H9 (cell line): ENCODE measurements around the gene FMN1. TPM values are rescaled to one million over a fixed set of nuclear protein-coding genes. Genes with fewer than 3 reads are reported as not detected.
"Not testable (repeated sequence)": the region's sequence is repeated elsewhere in the genome, so short reads cannot be mapped to it uniquely, and the experiment has no call there.

Experiments used
- DNase-seq: peaks from one replicate; pipeline ENCODE4 v3.0.0-alpha.2; 2017
- H2AFZ ChIP-seq: one replicate; pipeline ENCODE4 v1.6.1; 2013; ENCODE audit warnings: mild to moderate bottlenecking, low read length, control low read depth, moderate library complexity
- H2AK5ac ChIP-seq: 2 replicates; pipeline ENCODE4 v1.6.1; 2013; ENCODE audit warnings: low read length, control low read depth, mixed read lengths; ENCODE audit not compliant: insufficient read length
- H2BK120ac ChIP-seq: one replicate; pipeline ENCODE4 v1.6.1; 2013; ENCODE audit warnings: low read depth, mild to moderate bottlenecking, low read length, control low read depth, inconsistent platforms; ENCODE audit not compliant: poor library complexity, severe bottlenecking
- H2BK12ac ChIP-seq: 2 replicates; pipeline ENCODE4 v1.6.1; 2013; ENCODE audit warnings: low read length, control low read depth, mixed read lengths, low read depth; ENCODE audit not compliant: insufficient read length
- H2BK15ac ChIP-seq: 2 replicates; pipeline ENCODE4 v1.6.1; 2013; ENCODE audit warnings: low read depth, low read length, control low read depth
- H2BK20ac ChIP-seq: one replicate; pipeline ENCODE4 v1.6.1; 2013; ENCODE audit warnings: low read depth, mild to moderate bottlenecking, low read length, control low read depth, inconsistent platforms; ENCODE audit not compliant: poor library complexity, severe bottlenecking
- H2BK5ac ChIP-seq: 2 replicates; pipeline ENCODE4 v1.6.1; 2013; ENCODE audit warnings: low read length, control low read depth, mixed read lengths; ENCODE audit not compliant: insufficient read length
- H3K14ac ChIP-seq: 2 replicates; pipeline ENCODE4 v1.6.1; 2013; ENCODE audit warnings: low read length, control low read depth; ENCODE audit not compliant: insufficient read depth
- H3K18ac ChIP-seq: 2 replicates; pipeline ENCODE4 v1.6.1; 2013; ENCODE audit warnings: low read depth, mild to moderate bottlenecking, mixed read lengths, low read length, control low read depth; ENCODE audit not compliant: insufficient read length
- H3K23ac ChIP-seq: 2 replicates; pipeline ENCODE4 v1.6.1; 2013; ENCODE audit warnings: low read length, control low read depth, mixed read lengths, low read depth; ENCODE audit not compliant: insufficient read length
- H3K23me2 ChIP-seq: 2 replicates; pipeline ENCODE4 v1.6.1; 2013; ENCODE audit warnings: low read depth, mild to moderate bottlenecking, mixed read lengths, low read length, control low read depth; ENCODE audit not compliant: insufficient read length, poor library complexity, severe bottlenecking
- H3K27ac ChIP-seq: 2 replicates; pipeline ENCODE4 v1.5.1; 2013; ENCODE audit warnings: low read length, control low read depth, mixed read lengths, low read depth; ENCODE audit not compliant: insufficient read length
- H3K27me3 ChIP-seq: 2 replicates; pipeline ENCODE4 v1.6.1; 2013; ENCODE audit warnings: low read length, control low read depth, inconsistent platforms; ENCODE audit not compliant: insufficient read depth
- H3K4ac ChIP-seq: 2 replicates; pipeline ENCODE4 v1.6.1; 2013; ENCODE audit warnings: low read depth, mild to moderate bottlenecking, control low read depth, inconsistent platforms, low read length, moderate library complexity
- H3K4me1 ChIP-seq: 2 replicates; pipeline ENCODE4 v1.6.1; 2013; ENCODE audit warnings: low read length, control low read depth, inconsistent platforms; ENCODE audit not compliant: insufficient read depth
- H3K4me2 ChIP-seq: 2 replicates; pipeline ENCODE4 v1.6.1; 2013; ENCODE audit warnings: low read length, control low read depth, mixed read lengths; ENCODE audit not compliant: insufficient read length, insufficient read depth
- H3K56ac ChIP-seq: 2 replicates; pipeline ENCODE4 v1.6.1; 2013; ENCODE audit warnings: low read depth, mild to moderate bottlenecking, mixed read lengths, low read length, control low read depth; ENCODE audit not compliant: insufficient read length
- H3K79me1 ChIP-seq: 2 replicates; pipeline ENCODE4 v1.6.1; 2013; ENCODE audit warnings: low read depth, mild to moderate bottlenecking, moderate library complexity, low read length, control low read depth, inconsistent platforms; ENCODE audit not compliant: insufficient read depth, poor library complexity, severe bottlenecking
- H3K79me2 ChIP-seq: 2 replicates; pipeline ENCODE4 v1.6.1; 2013; ENCODE audit warnings: low read length, control low read depth, inconsistent platforms; ENCODE audit not compliant: insufficient read depth
- H3K9ac ChIP-seq: 2 replicates; pipeline ENCODE4 v1.6.1; 2013; ENCODE audit warnings: low read length, control low read depth, mixed read lengths; ENCODE audit not compliant: insufficient read length; ENCODE audit errors: extremely low read depth
- H3K9me3 ChIP-seq: one replicate; pipeline ENCODE4 v1.6.1; 2013; ENCODE audit warnings: low read depth, low read length, inconsistent platforms; ENCODE audit not compliant: control insufficient read depth
- H3T11ph ChIP-seq: one replicate; pipeline ENCODE4 v1.6.1; 2013; ENCODE audit warnings: mild to moderate bottlenecking, low read length, control low read depth, inconsistent platforms
- H4K20me1 ChIP-seq: one replicate; pipeline ENCODE4 v1.6.1; 2013; ENCODE audit not compliant: control insufficient read depth, insufficient read length, insufficient read depth
- H4K5ac ChIP-seq: 2 replicates; pipeline ENCODE4 v1.6.1; 2013; ENCODE audit warnings: low read depth, mild to moderate bottlenecking, mixed read lengths, low read length, control low read depth; ENCODE audit not compliant: insufficient read length
- H4K8ac ChIP-seq: replicated peaks from 2 replicates; pipeline ENCODE4 v1.6.1; 2013; ENCODE audit warnings: low read length, control low read depth, mixed read lengths, low read depth; ENCODE audit not compliant: insufficient read length
- H4K91ac ChIP-seq: 2 replicates; pipeline ENCODE4 v1.6.1; 2013; ENCODE audit warnings: low read depth, mild to moderate bottlenecking, moderate library complexity, mixed read lengths, low read length, control low read depth; ENCODE audit not compliant: insufficient read length
- H3K27ac Mint-ChIP-seq, 3 experiments: 2 replicates in 2 of 3; 3 replicates in 1 of 3; pipeline ENCODE4 v1.8.0; 2020 to 2021; ENCODE audit warnings: mixed read lengths in 3 of 3, mild to moderate bottlenecking in 1 of 3, moderate library complexity in 1 of 3
- H3K27me3 Mint-ChIP-seq: 2 replicates; pipeline ENCODE4 v1.8.0; 2021; ENCODE audit warnings: low read depth, mild to moderate bottlenecking, moderate library complexity, mixed read lengths
- H3K36me3 Mint-ChIP-seq, 3 experiments: 2 replicates in 2 of 3; 3 replicates in 1 of 3; pipeline ENCODE4 v1.8.0; 2020 to 2021; ENCODE audit warnings: low read depth in 3 of 3, mixed read lengths in 3 of 3; ENCODE audit not compliant: insufficient read depth in 1 of 3
- H3K4me1 Mint-ChIP-seq, 2 experiments: 2 replicates each; pipeline ENCODE4 v1.8.0; 2020; ENCODE audit warnings: mixed read lengths in 2 of 2
- H3K4me3 Mint-ChIP-seq, 2 experiments: 2 replicates in 1 of 2; 3 replicates in 1 of 2; pipeline ENCODE4 v1.8.0; 2020 to 2021; ENCODE audit warnings: mild to moderate bottlenecking in 2 of 2, mixed read lengths in 2 of 2, moderate library complexity in 1 of 2
- H3K9me3 Mint-ChIP-seq, 2 experiments: 2 replicates in 1 of 2; 3 replicates in 1 of 2; pipeline ENCODE4 v1.8.0; 2020; ENCODE audit warnings: mild to moderate bottlenecking in 2 of 2, mixed read lengths in 2 of 2, moderate library complexity in 1 of 2
- CTCF ChIP-seq: fragments of 200-600 bp; sonication (generic); conservative IDR thresholded peaks from 3 replicates; pipeline ENCODE4 v1.8.0; 2021; ENCODE audit warnings: antibody characterized with exemption, mild to moderate bottlenecking
- WGBS: extraction: QIAGEN DNeasy Blood & Tissue Kit; methylation state at CpG from one replicate; pipeline ENCODE4 v1.1.7; 2013; ENCODE audit warnings: missing lambda C conversion rate, low lambda C conversion rate, mixed read lengths; ENCODE audit not compliant: insufficient read length; ENCODE audit errors: extremely low coverage; 5-methylcytosine and 5-hydroxymethylcytosine counted together
- total RNA-seq: library from RNA; stranded (reverse); gene quantifications from 2 replicates; pipeline ENCODE4 v1.2.1, GENCODE V29; 2021

Gene FMN1
- total RNA-seq, 1 experiment from 2014 or later, result 1.9 TPM

DNA sequence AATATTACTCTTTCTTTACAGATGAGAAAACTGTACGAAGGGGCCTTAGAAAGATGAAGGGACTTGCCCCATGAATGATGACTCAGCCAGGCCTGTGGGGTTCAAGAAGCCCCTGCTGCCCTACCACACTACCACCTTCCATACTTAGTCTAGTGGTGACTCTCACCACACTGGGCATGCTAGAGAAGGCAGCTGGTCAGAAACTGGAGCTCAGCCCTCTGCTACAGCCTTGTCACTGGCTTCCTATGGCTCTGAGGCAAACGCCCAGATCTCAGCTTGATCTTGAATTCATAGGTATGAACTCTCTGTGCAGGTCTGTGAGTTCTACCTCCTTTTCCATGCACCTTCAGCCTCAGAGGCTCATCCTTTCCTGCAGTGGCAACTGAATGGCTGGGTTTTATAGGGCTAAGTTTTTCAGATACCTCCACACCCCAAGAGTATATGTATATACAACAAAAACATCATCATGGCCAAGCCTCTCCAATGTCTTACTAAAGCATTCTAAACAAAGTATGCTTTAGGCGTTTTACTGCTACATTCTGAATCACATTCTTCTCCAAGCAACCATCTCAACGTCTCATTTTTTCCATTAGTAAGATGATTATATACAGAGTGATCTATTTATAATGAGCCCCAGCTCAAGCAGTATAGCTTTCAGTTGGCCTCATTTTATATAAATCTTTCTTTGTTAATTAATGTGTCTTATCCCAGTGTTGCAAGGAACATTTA is 242.6 kb downstream of the FMN1 start:
- Histone ChIP-seq H3K18ac (no peak overlapping the region), H4K20me1 (no peaks in the 10 kb centered on the region), H2AFZ (no peak overlapping the region), H3K23me2 (no peaks in the 10 kb centered on the region), H3K14ac (0 out of 2 replicates have a peak overlapping the region, but pooled peaks have one; percentile 72), H4K5ac (no peak overlapping the region), H2BK12ac (no peak overlapping the region), H2AK5ac (no peak overlapping the region), H2BK20ac (no peak overlapping the region), H3T11ph (no peak overlapping the region), H2BK120ac (no peak overlapping the region), H3K79me2 (no peaks in the 10 kb centered on the region), H3K9me3 (no peaks in the 10 kb centered on the region), H3K9ac (no peak overlapping the region), H3K79me1 (no peaks in the 10 kb centered on the region), H3K56ac (no peak overlapping the region), H2BK15ac (no peak overlapping the region; the same call in 1 of the 2 replicates), H3K4ac (no peak overlapping the region), H3K27me3 (no peaks in the 10 kb centered on the region), H4K8ac (no peak overlapping the region), H4K91ac (no peak overlapping the region), H3K27ac (no peak overlapping the region), H2BK5ac (no peak overlapping the region), H3K23ac (no peak overlapping the region), H3K4me1 (peaks cover 6% of the 10 kb centered on the region; the same call in 1 of the 2 replicates), H3K4me2 (no peak overlapping the region)
- no CpG with 5 or more reads among the region's 4 CpGs for WGBS
- DNase-seq, result no peak
- peaks cover 38 to 43% of the 10 kb centered on the region in 2 experiments for H3K4me1 Mint-ChIP-seq
- H3K27me3 Mint-ChIP-seq, result peaks cover 27% of the 10 kb centered on the region
- no peak for TF ChIP-seq CTCF
- no peak overlapping the region for H3K4me3 Mint-ChIP-seq
- 0 out of 5 replicates have a peak, but pooled peaks cover 0 to 4% of the 10 kb centered on the region in 2 experiments for H3K9me3 Mint-ChIP-seq
- H3K27ac Mint-ChIP-seq, result no peak overlapping the region
- no peaks in the 10 kb centered on the region for H3K36me3 Mint-ChIP-seq

- H2AK5ac ChIP-seq, H2BK5ac ChIP-seq, H3K36me3 Mint-ChIP-seq, H3K56ac ChIP-seq, H2BK15ac ChIP-seq, H3K79me2 ChIP-seq, H3K18ac ChIP-seq, H2BK120ac ChIP-seq, H3K27ac ChIP-seq, H3K9ac ChIP-seq, H4K8ac ChIP-seq, H2BK12ac ChIP-seq, H3K9me3 Mint-ChIP-seq, H3K14ac ChIP-seq, H2BK20ac ChIP-seq, H3K79me1 ChIP-seq, H3K9me3 ChIP-seq, H3K23ac ChIP-seq, H4K20me1 ChIP-seq, H3K4ac ChIP-seq, H3K4me2 ChIP-seq, DNase-seq, H3K4me1 ChIP-seq, H2AFZ ChIP-seq, H3K23me2 ChIP-seq, H3K4me3 Mint-ChIP-seq, H4K91ac ChIP-seq, H3K27ac Mint-ChIP-seq, H4K5ac ChIP-seq, H3K27me3 ChIP-seq, H3T11ph ChIP-seq: not testable (repeated sequence)
- Mint-ChIP-seq H3K4me1 (peaks cover 26 to 33% of the 10 kb centered on the region in 2 experiments), H3K27me3 (peaks cover 26% of the 10 kb centered on the region)
Observed at GRCh38 chr15:32950051-32950450, 244.5 kb downstream of the FMN1 start.
